HepG2 (cell line): ENCODE data around the gene SYS1. TPM values are rescaled to one million over a fixed set of nuclear protein-coding genes. Genes with fewer than 3 reads are reported as not detected.

Experiments
- AHR ChIP-seq: IDR thresholded peaks from 2 replicates; pipeline ENCODE4 v1.6.1; 2018; ENCODE audit warnings: missing genetic modification reagents, missing compliant biosample characterization
- CCAR2 ChIP-seq: fragments of 200-400 bp; formaldehyde crosslinking; optimal IDR thresholded peaks from 2 replicates; pipeline ENCODE3; 2018; ENCODE audit warnings: low read depth, mild to moderate bottlenecking, low read length, moderate library complexity
- GPBP1L1 ChIP-seq: sonication (generic); formaldehyde crosslinking; IDR thresholded peaks from 2 replicates; pipeline ENCODE4 v1.5.0; 2020; ENCODE audit warnings: mild to moderate bottlenecking, missing genetic modification reagents
- HOXA9 ChIP-seq: sonication (generic); formaldehyde crosslinking; IDR thresholded peaks from 2 replicates; pipeline ENCODE4 v1.8.1; 2022; ENCODE audit warnings: missing genetic modification reagents, mild to moderate bottlenecking, moderate library complexity, borderline replicate concordance
- JARID2 ChIP-seq: sonication (generic); formaldehyde crosslinking; IDR thresholded peaks from 2 replicates; pipeline ENCODE4 v1.8.1; 2023; ENCODE audit warnings: missing genetic modification reagents, inconsistent platforms; ENCODE audit not compliant: insufficient replicate concordance
- KLF15 ChIP-seq: sonication (generic); formaldehyde crosslinking; IDR thresholded peaks from 2 replicates; pipeline ENCODE4 v1.8.1; 2023; ENCODE audit warnings: borderline replicate concordance, mild to moderate bottlenecking, inconsistent platforms, missing genetic modification reagents, mixed read lengths
- LRRFIP1 ChIP-seq: sonication (generic); formaldehyde crosslinking; conservative IDR thresholded peaks from 2 replicates; pipeline ENCODE4 v1.4.0; 2020; ENCODE audit warnings: missing genetic modification reagents
- NBN ChIP-seq: fragments of 450-650 bp; conservative IDR thresholded peaks from 2 replicates; pipeline ENCODE4 v1.6.1; 2017
- NFYB ChIP-seq: sonication (generic); formaldehyde crosslinking; IDR thresholded peaks from 2 replicates; pipeline ENCODE4 v1.4.0; 2020; ENCODE audit warnings: missing genetic modification reagents
- SP5 ChIP-seq: IDR thresholded peaks from 2 replicates; pipeline ENCODE4 v1.6.1; 2016; ENCODE audit warnings: low read depth, borderline replicate concordance
- ZBTB2 ChIP-seq: sonication (generic); formaldehyde crosslinking; IDR thresholded peaks from 2 replicates; pipeline ENCODE4 v1.8.0; 2022; ENCODE audit warnings: low read depth, missing genetic modification reagents
- ZBTB4 ChIP-seq: sonication (generic); formaldehyde crosslinking; IDR thresholded peaks from 2 replicates; pipeline ENCODE4 v1.4.0; 2020; ENCODE audit warnings: missing genetic modification reagents, mild to moderate bottlenecking, borderline replicate concordance
- ZEB1 ChIP-seq: IDR thresholded peaks from 2 replicates; pipeline ENCODE4 v1.6.1; 2012; ENCODE audit warnings: mild to moderate bottlenecking, low read depth, inconsistent platforms; ENCODE audit not compliant: insufficient replicate concordance
- ZFP1 ChIP-seq: IDR thresholded peaks from 2 replicates; pipeline ENCODE4 v1.6.1; 2016
- ZNF589 ChIP-seq: sonication (generic); formaldehyde crosslinking; conservative IDR thresholded peaks from 2 replicates; pipeline ENCODE4 v1.8.0; 2022; ENCODE audit warnings: mild to moderate bottlenecking, moderate library complexity, missing genetic modification reagents
- ZNF777 ChIP-seq: sonication (generic); formaldehyde crosslinking; IDR thresholded peaks from 2 replicates; pipeline ENCODE4 v1.4.0; 2020; ENCODE audit warnings: missing genetic modification reagents
- polyA plus RNA-seq, 8 experiments: library from polyadenylated mRNA; depleted of rRNA in 3 of 8; stranded (reverse) in 7 of 8; unstranded in 1 of 8; fragments of >200 nt; fragmentation: Illumina TruSeq in 4 of 8; extraction: Trizol in 4 of 8; gene quantifications; 2 replicates each; pipeline versions ENCODE4 v1.2.1 to v1.2.3, GENCODE V29; 2011 to 2016; ENCODE audit warnings: low read depth in 4 of 8, missing spikeins in 1 of 8, mixed read lengths in 1 of 8; ENCODE audit not compliant: insufficient read depth in 1 of 8
- total RNA-seq, 5 experiments: library from RNA; depleted of rRNA; stranded (reverse); fragments of >200 nt; fragmentation: Illumina TruSeq; extraction: Trizol; gene quantifications; 2 replicates each; pipeline ENCODE4 v1.2.3, GENCODE V29; 2016; ENCODE audit warnings: low read depth in 1 of 5
- TF ChIP-seq, protein P1 (sequence below): sonication (generic); formaldehyde crosslinking; IDR thresholded peaks from 2 replicates; pipeline ENCODE4 v1.8.0; 2023; ENCODE audit warnings: mild to moderate bottlenecking, missing genetic modification reagents
- TF ChIP-seq, protein P2 (sequence below): conservative IDR thresholded peaks from 2 replicates; pipeline ENCODE4 v1.6.1; 2018; ENCODE audit warnings: missing genetic modification reagents

SYS1 gene
- total and polyA plus RNA-seq, 2 of the 13 experiments (the other 11 are each of a cell fraction or from before 2014, with no cell fraction given), result 38.3 to 65.6 TPM

DNA sequence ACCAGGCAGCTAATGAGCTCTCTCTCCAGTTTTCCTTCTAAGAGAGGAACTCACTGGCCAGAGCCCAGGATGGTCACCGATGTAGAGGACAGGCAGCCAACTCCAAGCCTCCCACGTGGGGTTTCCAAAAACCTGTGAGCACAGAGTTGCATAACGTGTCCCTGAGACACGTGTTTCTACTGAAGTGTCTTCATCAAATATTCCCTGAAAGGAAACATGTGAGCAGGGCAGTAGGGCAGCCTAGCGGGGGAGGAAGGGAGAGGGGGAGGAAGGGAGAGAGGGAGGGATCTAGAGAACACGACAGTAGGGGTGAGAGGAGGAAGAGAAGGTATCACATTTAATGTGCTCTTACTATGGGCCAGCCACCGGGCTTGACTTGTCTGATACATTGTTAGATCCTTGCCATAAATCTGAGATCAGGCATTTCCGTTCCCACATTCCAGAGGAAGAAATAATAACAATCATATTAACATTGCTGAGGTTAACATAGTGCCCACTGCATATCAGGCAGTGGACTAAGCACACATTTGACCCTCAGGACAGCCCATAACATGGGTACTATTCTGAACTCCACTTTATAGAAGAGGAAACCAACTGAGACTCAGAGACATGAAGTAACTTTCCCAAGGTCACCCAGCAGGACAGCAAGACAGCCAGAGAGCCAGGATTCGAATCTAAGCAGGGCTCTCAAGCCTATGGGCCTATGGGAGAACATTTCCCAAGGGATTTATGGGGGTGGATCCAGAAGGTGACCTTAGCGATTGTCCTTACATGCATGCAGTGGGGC, 4.5 kb upstream of the SYS1 start (continued):
- TF ChIP-seq ZBTB4 (CRISPR knock-in tag), result no peak
- no peak for TF ChIP-seq SP5
- TF ChIP-seq ZNF589, result no peak
- TF ChIP-seq GPBP1L1, result no peak
- TF ChIP-seq ZFP1 (CRISPR knock-in tag), result peak; percentile 27; the same call in 1 of the 2 replicates
- TF ChIP-seq CCAR2, result no peak
- TF ChIP-seq LRRFIP1 (CRISPR knock-in tag), result no peak
- TF ChIP-seq ZBTB2 (CRISPR knock-in tag), result no peak
- no peak for TF ChIP-seq KLF15 (CRISPR knock-in tag)
- TF ChIP-seq JARID2 (CRISPR knock-in tag), result no peak
- TF ChIP-seq ZEB1, result no peak
- no peak for TF ChIP-seq ZNF777 (CRISPR knock-in tag)
- TF ChIP-seq, protein P1, sequence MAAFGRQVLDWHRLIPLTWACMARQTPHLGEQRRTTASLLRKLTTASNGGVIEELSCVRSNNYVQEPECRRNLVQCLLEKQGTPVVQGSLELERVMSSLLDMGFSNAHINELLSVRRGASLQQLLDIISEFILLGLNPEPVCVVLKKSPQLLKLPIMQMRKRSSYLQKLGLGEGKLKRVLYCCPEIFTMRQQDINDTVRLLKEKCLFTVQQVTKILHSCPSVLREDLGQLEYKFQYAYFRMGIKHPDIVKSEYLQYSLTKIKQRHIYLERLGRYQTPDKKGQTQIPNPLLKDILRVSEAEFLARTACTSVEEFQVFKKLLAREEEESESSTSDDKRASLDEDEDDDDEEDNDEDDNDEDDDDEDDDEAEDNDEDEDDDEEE (CRISPR knock-in tag), result 0 out of 2 replicates have a peak, but pooled peaks have one; percentile 6
- TF ChIP-seq AHR (CRISPR knock-in tag), result no peak
- peak; percentile 17; the same call in 1 of the 2 replicates for TF ChIP-seq NFYB (CRISPR knock-in tag)
- no peak for TF ChIP-seq HOXA9 (CRISPR knock-in tag)
- TF ChIP-seq, protein P2, sequence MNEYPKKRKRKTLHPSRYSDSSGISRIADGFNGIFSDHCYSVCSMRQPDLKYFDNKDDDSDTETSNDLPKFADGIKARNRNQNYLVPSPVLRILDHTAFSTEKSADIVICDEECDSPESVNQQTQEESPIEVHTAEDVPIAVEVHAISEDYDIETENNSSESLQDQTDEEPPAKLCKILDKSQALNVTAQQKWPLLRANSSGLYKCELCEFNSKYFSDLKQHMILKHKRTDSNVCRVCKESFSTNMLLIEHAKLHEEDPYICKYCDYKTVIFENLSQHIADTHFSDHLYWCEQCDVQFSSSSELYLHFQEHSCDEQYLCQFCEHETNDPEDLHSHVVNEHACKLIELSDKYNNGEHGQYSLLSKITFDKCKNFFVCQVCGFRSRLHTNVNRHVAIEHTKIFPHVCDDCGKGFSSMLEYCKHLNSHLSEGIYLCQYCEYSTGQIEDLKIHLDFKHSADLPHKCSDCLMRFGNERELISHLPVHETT (CRISPR knock-in tag), result no peak
- TF ChIP-seq NBN, result no peak
